Ovary (tissue), 3 donors: ENCODE results near the gene CENPF.

Experiments used
- CTCF ChIP-seq, 3 donors: fragments of 450-650 bp in 2 of 3; fragments of 200-600 bp in 1 of 3; IDR thresholded peaks; one replicate each; pipeline versions ENCODE4 v1.5.1 to v1.8.0; 2016 to 2022; ENCODE audit warnings: antibody characterized with exemption in 3 of 3, mild to moderate bottlenecking in 1 of 3
- EP300 ChIP-seq: sonication (generic); formaldehyde crosslinking; IDR thresholded peaks from one replicate; pipeline ENCODE4 v1.6.1; 2017; ENCODE audit warnings: antibody characterized with exemption
- POLR2A ChIP-seq: fragments of 450-650 bp; IDR thresholded peaks from one replicate; pipeline ENCODE4 v1.6.1; 2017; ENCODE audit warnings: antibody characterized with exemption, mild to moderate bottlenecking, moderate library complexity
- donor health status: DM: no; HTN: no; CAD: no.

- TF ChIP-seq CTCF (IDR thresholded peaks at IDR 0.05) (no peak), POLR2A (no peak), EP300 (no peak)
Observed at GRCh38 chr1:214635086-214635485, 32.1 kb downstream of the CENPF start.
